HG02938 (cell line): ENCODE results near the gene TUBGCP3.

ENCODE experiments used
- ATAC-seq: cut with Tn5 transposase; IDR thresholded peaks from one replicate; pipeline ENCODE4 v1.9.1; 2021; ENCODE audit warnings: mild to moderate bottlenecking, moderate library complexity; ENCODE audit not compliant: unreplicated experiment

The TUBGCP3 gene

GRCh38 chr13:112456138-112457056 lies 131.6 kb downstream of the TUBGCP3 start:
- no peak for ATAC-seq

GRCh38 chr13:112455476-112456059 lies 132.4 kb downstream of the TUBGCP3 start:
- ATAC-seq = no peak

- no peak for ATAC-seq
Observed at GRCh38 chr13:112454648-112455334, 133.2 kb downstream of the TUBGCP3 start.

GRCh38 chr13:112453874-112454647 lies 133.9 kb downstream of the TUBGCP3 start:
- ATAC-seq = no peak

GRCh38 chr13:112453207-112453829 lies 134.6 kb downstream of the TUBGCP3 start:
- no peak for ATAC-seq

GRCh38 chr13:112452380-112453206 lies 135.4 kb downstream of the TUBGCP3 start:
- ATAC-seq = no peak

GRCh38 chr13:112451512-112452379 lies 136.2 kb downstream of the TUBGCP3 start:
- no peak for ATAC-seq

GRCh38 chr13:112450904-112451240 lies 137.1 kb downstream of the TUBGCP3 start:
- ATAC-seq = no peak

- ATAC-seq = no peak
Observed at GRCh38 chr13:112450118-112450903, 137.6 kb downstream of the TUBGCP3 start.

- no peak for ATAC-seq
Observed at GRCh38 chr13:112449545-112449930, 138.4 kb downstream of the TUBGCP3 start.

GRCh38 chr13:112448621-112449544 lies 139.1 kb downstream of the TUBGCP3 start:
- ATAC-seq = no peak

- no peak for ATAC-seq
Observed at GRCh38 chr13:112447761-112448603, 140.0 kb downstream of the TUBGCP3 start.

GRCh38 chr13:112447306-112447705 lies 140.6 kb downstream of the TUBGCP3 start:
- no peak for ATAC-seq

GRCh38 chr13:112446867-112447266 lies 141.1 kb downstream of the TUBGCP3 start:
- no peak for ATAC-seq

GRCh38 chr13:112446347-112446861 lies 141.5 kb downstream of the TUBGCP3 start:
- no peak for ATAC-seq
